IMR-90 (cell line): ENCODE data around the gene WIPI1. TPM values are rescaled to one million over a fixed set of nuclear protein-coding genes. Genes with fewer than 3 reads are reported as not detected.

Experiments used
- ATAC-seq: fragments of 200-7000 bp; cut with Tn5 transposase; 2 replicates; pipeline ENCODE4 v1.9.1; 2020; ENCODE audit warnings: low read depth, mild to moderate bottlenecking, moderate library complexity
- BruUV-seq: library from RNA; stranded (reverse); fragments of 400-500 nt; replicated peaks from 2 replicates; lab custom pipeline; 2021; lab: Mats Ljungman, UMichigan
- CTCF ChIA-PET: fragments of 300-600 bp; formaldehyde crosslinking; extraction: SDS; loops from one replicate; lab custom pipeline; 2021; ENCODE audit warnings: antibody characterized with exemption; lab: Yijun Ruan, JAX
- POLR2A ChIA-PET: fragments of 300-600 bp; sonication (Branson Sonifier 250); formaldehyde crosslinking; loops from one replicate; lab custom pipeline; 2022; ENCODE audit warnings: antibody characterized with exemption; ENCODE audit not compliant: unreplicated experiment; lab: Charles Lee
- DNase-seq: peaks from one replicate; pipeline ENCODE4 v3.0.0; 2013
- H2AFZ ChIP-seq: replicated peaks from 2 replicates; pipeline ENCODE3; 2013; ENCODE audit warnings: low read length, mild to moderate bottlenecking; ENCODE audit not compliant: poor library complexity
- H2AK5ac ChIP-seq: 2 replicates; pipeline ENCODE4 v1.6.1; 2013; ENCODE audit warnings: low read depth, low read length, inconsistent platforms
- H2AK9ac ChIP-seq: replicated peaks from 2 replicates; pipeline ENCODE3; 2013; ENCODE audit warnings: mild to moderate bottlenecking, low read depth, low read length, moderate library complexity; ENCODE audit not compliant: poor library complexity
- H2BK120ac ChIP-seq: 2 replicates; pipeline ENCODE4 v1.6.1; 2013; ENCODE audit warnings: low read depth, low read length, inconsistent platforms
- H2BK15ac ChIP-seq: 3 replicates; pipeline ENCODE4 v1.6.1; 2013; ENCODE audit warnings: low read depth, low read length, inconsistent platforms
- H2BK20ac ChIP-seq: 2 replicates; pipeline ENCODE4 v1.6.1; 2013; ENCODE audit warnings: low read depth, mild to moderate bottlenecking, inconsistent platforms, low read length, moderate library complexity
- H2BK5ac ChIP-seq: 2 replicates; pipeline ENCODE4 v1.6.1; 2013; ENCODE audit warnings: mild to moderate bottlenecking, low read depth, low read length, inconsistent platforms; ENCODE audit not compliant: poor library complexity, severe bottlenecking
- H3K14ac ChIP-seq: replicated peaks from 2 replicates; pipeline ENCODE4 v1.6.1; 2013; ENCODE audit warnings: low read depth, low read length, inconsistent platforms
- H3K18ac ChIP-seq: 2 replicates; pipeline ENCODE4 v1.6.1; 2013; ENCODE audit warnings: low read depth, low read length, control low read depth
- H3K23ac ChIP-seq: 2 replicates; pipeline ENCODE4 v1.6.1; 2013; ENCODE audit warnings: low read depth, low read length, inconsistent platforms
- H3K27ac ChIP-seq: 2 replicates; pipeline ENCODE4 v1.5.1; 2013; ENCODE audit warnings: mild to moderate bottlenecking, control low read depth, low read length; ENCODE audit not compliant: insufficient read depth
- H3K27me3 ChIP-seq: 2 replicates; pipeline ENCODE4 v1.6.1; 2013; ENCODE audit warnings: low read length; ENCODE audit not compliant: control insufficient read depth, insufficient read depth
- H3K36me3 ChIP-seq: 2 replicates; pipeline ENCODE4 v1.6.1; 2013; ENCODE audit warnings: low read length, mixed read lengths; ENCODE audit not compliant: control insufficient read depth, insufficient read depth
- H3K4ac ChIP-seq: 2 replicates; pipeline ENCODE4 v1.6.1; 2013; ENCODE audit warnings: low read depth, low read length, inconsistent platforms
- H3K4me1 ChIP-seq: 2 replicates; pipeline ENCODE4 v1.6.1; 2013; ENCODE audit warnings: low read length, mixed read lengths; ENCODE audit not compliant: control insufficient read depth, insufficient read depth
- H3K4me2 ChIP-seq: 2 replicates; pipeline ENCODE4 v1.6.1; 2013; ENCODE audit warnings: low read depth, mild to moderate bottlenecking, control low read depth, low read length, moderate library complexity
- H3K4me3 ChIP-seq: 2 replicates; pipeline ENCODE4 v1.5.1; 2013; ENCODE audit warnings: low read depth, mild to moderate bottlenecking, control low read depth, low read length, moderate library complexity; ENCODE audit not compliant: insufficient read depth
- H3K56ac ChIP-seq: 2 replicates; pipeline ENCODE4 v1.6.1; 2013; ENCODE audit warnings: low read length, inconsistent platforms; ENCODE audit not compliant: insufficient read depth; ENCODE audit errors: extremely low read depth
- H3K79me1 ChIP-seq, 2 experiments: 2 replicates each; pipeline ENCODE4 v1.6.1; 2013; ENCODE audit warnings: low read length in 2 of 2, inconsistent platforms in 1 of 2, low read depth in 1 of 2
- H3K9ac ChIP-seq: 2 replicates; pipeline ENCODE4 v1.6.1; 2013; ENCODE audit warnings: low read depth, low read length, control low read depth
- H3K9me1 ChIP-seq: 2 replicates; pipeline ENCODE4 v1.6.1; 2013; ENCODE audit warnings: low read length, inconsistent platforms; ENCODE audit not compliant: insufficient read depth
- H3K9me3 ChIP-seq: 2 replicates; pipeline ENCODE4 v1.6.1; 2013; ENCODE audit warnings: low read length; ENCODE audit not compliant: control insufficient read depth, insufficient read depth
- H4K20me1 ChIP-seq: 2 replicates; pipeline ENCODE4 v1.6.1; 2013; ENCODE audit warnings: low read length, inconsistent platforms; ENCODE audit not compliant: insufficient read depth
- H4K5ac ChIP-seq: 2 replicates; pipeline ENCODE4 v1.6.1; 2013; ENCODE audit warnings: mild to moderate bottlenecking, low read depth, low read length, control low read depth
- H4K8ac ChIP-seq, 2 experiments: 2 replicates each; pipeline ENCODE4 v1.6.1; 2013; ENCODE audit warnings: low read depth in 2 of 2, low read length in 2 of 2, control low read depth in 1 of 2, inconsistent platforms in 1 of 2
- H4K91ac ChIP-seq: 2 replicates; pipeline ENCODE4 v1.6.1; 2013; ENCODE audit warnings: low read depth, low read length, inconsistent platforms; ENCODE audit not compliant: insufficient read depth
- CEBPB ChIP-seq: IDR thresholded peaks from 2 replicates; pipeline ENCODE4 v1.6.1; 2012; ENCODE audit warnings: low read depth, low read length, improper control_type of control experiment
- CTCF ChIP-seq: conservative IDR thresholded peaks from 2 replicates; pipeline ENCODE4 v1.5.1; 2012; ENCODE audit warnings: mild to moderate bottlenecking, low read depth, low read length, improper control_type of control experiment
- ELK1 ChIP-seq: fragments of 150-350 bp; IDR thresholded peaks from 2 replicates; pipeline ENCODE4 v1.6.1; 2016; ENCODE audit warnings: low read depth, mild to moderate bottlenecking, low read length, moderate library complexity, borderline replicate concordance
- FOS ChIP-seq: fragments of 150-350 bp; IDR thresholded peaks from 2 replicates; pipeline ENCODE4 v1.6.1; 2016; ENCODE audit warnings: low read depth, low read length
- MAFK ChIP-seq: IDR thresholded peaks from 2 replicates; pipeline ENCODE4 v1.6.1; 2012; ENCODE audit warnings: low read depth, low read length, improper control_type of control experiment
- POLR2A ChIP-seq: IDR thresholded peaks from 2 replicates; pipeline ENCODE4 v1.6.1; 2012; ENCODE audit warnings: mild to moderate bottlenecking, low read depth, low read length
- RFX5 ChIP-seq: IDR thresholded peaks from 2 replicates; pipeline ENCODE4 v1.8.0; 2012; ENCODE audit warnings: low read depth, mild to moderate bottlenecking, low read length, moderate library complexity
- SMC3 ChIP-seq: fragments of 150-350 bp; IDR thresholded peaks from 2 replicates; pipeline ENCODE4 v1.6.1; 2016; ENCODE audit warnings: low read depth, mild to moderate bottlenecking, antibody characterized with exemption, low read length, moderate library complexity
- WGBS, 2 experiments: methylation state at CpG; one replicate each; pipeline versions ENCODE4 v1.1.5 to v1.1.7; 2013; ENCODE audit warnings: missing lambda C conversion rate in 2 of 2; ENCODE audit not compliant: insufficient read length in 1 of 2; ENCODE audit errors: extremely low coverage in 2 of 2; 5-methylcytosine and 5-hydroxymethylcytosine counted together
- dilution Hi-C: fragments of 300-500 bp; cut with HindIII; formaldehyde crosslinking; loops from one replicate; pipeline ENCODE4 v1.14.3; 2018; ENCODE audit warnings: low sequenced_read_pairs; ENCODE audit not compliant: unreplicated experiment
- in situ Hi-C: fragments of 300-500 bp; cut with MboI; formaldehyde crosslinking; loops from 3 replicates; pipeline ENCODE4 v1.14.3; 2019; ENCODE audit warnings: low sequenced_read_pairs, inconsistent platforms, mixed read lengths
- intact Hi-C: fragments of 100-400 bp; cut with micrococcal nuclease; formaldehyde crosslinking; loops from 2 replicates; pipeline ENCODE4 v1.10.0; 2022
- polyA plus RNA-seq, 3 experiments: library from polyadenylated mRNA; depleted of rRNA; stranded (reverse); fragments of >200 nt; gene quantifications; 2 replicates each; pipeline ENCODE4 v1.2.3, GENCODE V29; 2012; ENCODE audit warnings: low replicate concordance in 1 of 3
- total RNA-seq: library from RNA; depleted of rRNA; stranded (reverse); fragments of >200 nt; gene quantifications from 2 replicates; pipeline ENCODE4 v1.2.3, GENCODE V29; 2012

The WIPI1 gene
- total and polyA plus RNA-seq, 2 of the 4 experiments (the other 2 are of a cell fraction): 78.6 to 129 TPM

- TF ChIP-seq MAFK: no peak
These were observed 3.2 kb downstream of the WIPI1 start (continued) for GRCh38 chr17:68453991-68454665.

GRCh38 chr17:68452724-68453290 is 4.5 kb downstream of the WIPI1 start:
- no peak overlapping the region for H2BK20ac ChIP-seq
- no peak overlapping the region for H3K56ac ChIP-seq
- no peak overlapping the region for H4K8ac ChIP-seq
- no peak overlapping the region for H4K5ac ChIP-seq
- in situ Hi-C loops: loop anchor here (25.0 kb wide), 1 partner anchor 491 kb away; no protein-coding TSS in a partner anchor
- no TSS peak for BruUV-seq
- H2BK120ac ChIP-seq: no peak overlapping the region
- 0 out of 2 replicates have a peak, but pooled peaks cover 3% of the 10 kb centered on the region for H3K9me1 ChIP-seq
- peaks cover 29% of the 10 kb centered on the region; the same call in 1 of the 2 replicates for H4K20me1 ChIP-seq
- H3K14ac ChIP-seq: no peak overlapping the region
- 100% methylated on average over 1 of the region's 6 CpGs; no CpG with 5 or more reads in 1 of the 2 experiments for WGBS, 2 experiments
- H4K91ac ChIP-seq: no peak overlapping the region
- H2BK5ac ChIP-seq: no peak overlapping the region
- no peak overlapping the region for H3K9ac ChIP-seq
- TF ChIP-seq RFX5: no peak
- TF ChIP-seq POLR2A: no peak
- TF ChIP-seq FOS: no peak
- no peak for TF ChIP-seq CTCF
- no peak for TF ChIP-seq CEBPB
- no peak for TF ChIP-seq MAFK
- TF ChIP-seq SMC3: no peak
- no peak for TF ChIP-seq ELK1
- ChIA-PET POLR2A (interaction anchor here (0.7 kb wide), 1 partner anchor 1195 kb away, joined by 3 read pairs; no protein-coding TSS in a partner anchor), CTCF (interaction anchor here (0.7 kb wide), 1 partner anchor 194 kb away, joined by 3 read pairs; no protein-coding TSS in a partner anchor)
- H3K27ac ChIP-seq: no peak overlapping the region
- H2BK15ac ChIP-seq: no peak overlapping the region
- no peak overlapping the region for H3K4me2 ChIP-seq
- H3K4me1 ChIP-seq: peaks cover 2% of the 10 kb centered on the region; the same call in 1 of the 2 replicates
- no peak overlapping the region for H3K18ac ChIP-seq
- no peaks in the 10 kb centered on the region for H3K27me3 ChIP-seq
- no peaks in the 10 kb centered on the region for H3K9me3 ChIP-seq
- peaks cover 20 to 44% of the 10 kb centered on the region in 2 experiments; a peak in 3 of 4 replicates for H3K79me1 ChIP-seq
- no peak overlapping the region for H2AK9ac ChIP-seq
- ATAC-seq (no peak), DNase-seq (no peak)
- no peak overlapping the region for H3K4me3 ChIP-seq
- intact Hi-C loops: no loop called here
- no peak overlapping the region for H3K23ac ChIP-seq
- H2AK5ac ChIP-seq: no peak overlapping the region
- H2AFZ ChIP-seq: no peak overlapping the region
- H3K4ac ChIP-seq: no peak overlapping the region
- dilution Hi-C loops: no loop called here
- peaks cover 28% of the 10 kb centered on the region for H3K36me3 ChIP-seq
